Neural cell (in vitro differentiated cells): ENCODE results near the gene TMEM107. TPM values are rescaled to one million over a fixed set of nuclear protein-coding genes. Genes with fewer than 3 reads are reported as not detected.

ENCODE experiments used
- H2AFZ ChIP-seq: fragments of 200-600, 300-800 bp; sonication (generic), shearing (Covaris generic); 2 replicates; pipeline ENCODE4 v1.6.0; 2014; ENCODE audit warnings: low read depth, mild to moderate bottlenecking, antibody characterized with exemption, low read length, moderate library complexity
- H3F3A ChIP-seq: fragments of 200-600 bp; shearing (Covaris generic); 2 replicates; pipeline ENCODE4 v1.6.1; 2016; ENCODE audit warnings: mild to moderate bottlenecking, moderate library complexity, mixed read lengths, antibody characterized with exemption, low read length; ENCODE audit not compliant: insufficient read depth, poor library complexity, severe bottlenecking
- H3K27ac ChIP-seq: fragments of 200-600, 300-800 bp; sonication (generic), shearing (Covaris generic); 2 replicates; pipeline ENCODE4 v1.5.1; 2014; ENCODE audit warnings: mild to moderate bottlenecking, low read length, moderate library complexity
- H3K27me3 ChIP-seq: fragments of 300-800, 200-600 bp; sonication (generic), shearing (Covaris generic); 2 replicates; pipeline ENCODE4 v1.6.0; 2014; ENCODE audit warnings: mild to moderate bottlenecking, low read depth, low read length, moderate library complexity; ENCODE audit not compliant: insufficient read depth
- H3K36me3 ChIP-seq: fragments of 300-800, 200-600 bp; sonication (generic), shearing (Covaris generic); 2 replicates; pipeline ENCODE4 v1.5.1; 2014; ENCODE audit warnings: mild to moderate bottlenecking, antibody characterized with exemption, low read length, moderate library complexity; ENCODE audit not compliant: insufficient read depth
- H3K4me2 ChIP-seq: fragments of 300-800, 200-600 bp; sonication (generic), shearing (Covaris generic); 2 replicates; pipeline ENCODE4 v1.6.0; 2014; ENCODE audit warnings: mild to moderate bottlenecking, low read length
- H3K4me3 ChIP-seq: fragments of 300-800, 200-600 bp; sonication (generic), shearing (Covaris generic); 2 replicates; pipeline ENCODE4 v1.5.1; 2014; ENCODE audit warnings: mild to moderate bottlenecking, low read length, moderate library complexity
- H3K79me2 ChIP-seq: fragments of 200-600 bp; shearing (Covaris generic); replicated peaks from 2 replicates; pipeline ENCODE4 v1.6.0; 2014; ENCODE audit warnings: mild to moderate bottlenecking, low read length, moderate library complexity; ENCODE audit not compliant: insufficient read depth
- H3K9ac ChIP-seq: fragments of 300-800, 200-600 bp; sonication (generic), shearing (Covaris generic); 2 replicates; pipeline ENCODE4 v1.6.1; 2016; ENCODE audit warnings: mild to moderate bottlenecking, low read length, mixed read lengths
- H3K9me2 ChIP-seq: fragments of 200-600 bp; shearing (Covaris generic); 2 replicates; pipeline ENCODE4 v1.6.1; 2016; ENCODE audit warnings: mild to moderate bottlenecking, low read length, mixed read lengths; ENCODE audit not compliant: insufficient read depth
- H3K9me3 ChIP-seq: fragments of 200-600, 300-800 bp; sonication (generic), shearing (Covaris generic); 2 replicates; pipeline ENCODE4 v1.6.1; 2016; ENCODE audit warnings: mild to moderate bottlenecking, mixed run types, low read length, moderate library complexity, mixed read lengths
- H4K20me1 ChIP-seq: fragments of 200-600 bp; shearing (Covaris generic); 2 replicates; pipeline ENCODE4 v1.6.1; 2016; ENCODE audit warnings: mild to moderate bottlenecking, mixed run types; ENCODE audit not compliant: insufficient read depth
- EP300 ChIP-seq: fragments of 450-650 bp; conservative IDR thresholded peaks from 2 replicates; pipeline ENCODE4 v1.6.1; 2014; ENCODE audit warnings: antibody characterized with exemption, mild to moderate bottlenecking, moderate library complexity; ENCODE audit not compliant: poor library complexity, severe bottlenecking
- EZH2 ChIP-seq: fragments of 200-600, 300-800 bp; shearing (Covaris generic), sonication (generic); IDR thresholded peaks from 2 replicates; pipeline ENCODE4 v1.6.1; 2014; ENCODE audit warnings: antibody characterized with exemption, low read length, borderline replicate concordance, mild to moderate bottlenecking; ENCODE audit not compliant: insufficient read depth, poor library complexity, severe bottlenecking
- MXI1 ChIP-seq: fragments of 450-650 bp; conservative IDR thresholded peaks from 2 replicates; pipeline ENCODE4 v1.6.1; 2014; ENCODE audit warnings: antibody characterized with exemption, mild to moderate bottlenecking; ENCODE audit not compliant: poor library complexity, severe bottlenecking
- POLR2AphosphoS5 ChIP-seq: IDR thresholded peaks from 2 replicates; pipeline ENCODE4 v1.6.1; 2012
- RAD21 ChIP-seq: fragments of 450-650 bp; conservative IDR thresholded peaks from 2 replicates; pipeline ENCODE4 v1.6.1; 2014; ENCODE audit warnings: antibody characterized with exemption, mild to moderate bottlenecking, moderate library complexity
- SMC3 ChIP-seq: fragments of 450-650 bp; conservative IDR thresholded peaks from 2 replicates; pipeline ENCODE4 v1.6.1; 2014; ENCODE audit warnings: antibody characterized with exemption, mild to moderate bottlenecking, moderate library complexity; ENCODE audit not compliant: poor library complexity
- TAF1 ChIP-seq: IDR thresholded peaks from 2 replicates; pipeline ENCODE4 v1.6.1; 2012; ENCODE audit warnings: low read depth
- polyA plus RNA-seq: library from polyadenylated mRNA; depleted of rRNA; stranded (reverse); fragments of >200 nt; gene quantifications from 2 replicates; pipeline ENCODE4 v1.2.3, GENCODE V29; 2014
- TF ChIP-seq, protein P1 (sequence below): fragments of 450-650 bp; IDR thresholded peaks from 2 replicates; pipeline ENCODE4 v1.5.1; 2014; ENCODE audit warnings: antibody characterized with exemption, mild to moderate bottlenecking, moderate library complexity; ENCODE audit not compliant: poor library complexity, severe bottlenecking
- TF ChIP-seq, protein P2 (sequence below): IDR thresholded peaks from 2 replicates; pipeline ENCODE4 v1.6.1; 2012; ENCODE audit warnings: borderline replicate concordance

The TMEM107 gene
- polyA plus RNA-seq, 1 donor from 2014 or later = 31.7 TPM

DNA sequence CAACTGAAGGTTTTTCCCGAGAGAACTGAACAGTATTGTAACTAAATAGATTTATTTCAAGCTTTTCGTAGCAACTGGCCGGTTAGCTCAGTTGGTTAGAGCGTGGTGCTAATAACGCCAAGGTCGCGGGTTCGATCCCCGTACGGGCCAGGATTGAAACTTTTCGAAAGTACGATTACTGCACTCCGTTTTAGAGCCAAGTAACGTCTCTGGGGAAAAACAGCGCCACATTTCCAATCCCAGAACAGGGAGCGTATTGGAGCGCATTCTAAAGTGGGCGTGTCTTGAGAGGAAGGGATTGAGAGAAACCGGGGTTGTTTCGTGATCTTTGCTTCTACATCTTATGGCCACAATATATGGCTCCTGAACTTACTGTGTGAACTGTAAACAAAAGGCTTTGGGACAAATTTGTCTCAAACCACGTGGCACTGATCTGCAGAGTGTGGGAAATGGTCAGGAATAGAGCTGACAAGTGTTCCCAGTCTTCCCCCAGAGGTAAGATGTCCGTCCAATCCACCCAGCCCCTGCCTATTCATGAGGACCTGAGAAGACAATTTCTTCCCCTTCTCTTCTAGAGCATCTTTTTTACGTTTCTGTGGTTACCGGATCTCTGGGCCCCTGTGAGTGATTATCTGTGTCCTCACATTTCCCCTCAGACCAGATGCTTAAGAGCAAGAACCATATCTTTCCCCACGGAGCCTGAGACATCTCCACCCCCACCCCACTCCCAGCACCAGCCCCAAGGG lies 11.5 kb upstream of the TMEM107 start:
- H3K36me3 ChIP-seq = no peaks in the 10 kb centered on the region
- no peaks in the 10 kb centered on the region for H3K9me3 ChIP-seq
- H4K20me1 ChIP-seq = peaks cover 3% of the 10 kb centered on the region
- TF ChIP-seq MXI1 = peak; percentile 66
- peak; percentile 24 for TF ChIP-seq EP300
- TF ChIP-seq, protein P1, sequence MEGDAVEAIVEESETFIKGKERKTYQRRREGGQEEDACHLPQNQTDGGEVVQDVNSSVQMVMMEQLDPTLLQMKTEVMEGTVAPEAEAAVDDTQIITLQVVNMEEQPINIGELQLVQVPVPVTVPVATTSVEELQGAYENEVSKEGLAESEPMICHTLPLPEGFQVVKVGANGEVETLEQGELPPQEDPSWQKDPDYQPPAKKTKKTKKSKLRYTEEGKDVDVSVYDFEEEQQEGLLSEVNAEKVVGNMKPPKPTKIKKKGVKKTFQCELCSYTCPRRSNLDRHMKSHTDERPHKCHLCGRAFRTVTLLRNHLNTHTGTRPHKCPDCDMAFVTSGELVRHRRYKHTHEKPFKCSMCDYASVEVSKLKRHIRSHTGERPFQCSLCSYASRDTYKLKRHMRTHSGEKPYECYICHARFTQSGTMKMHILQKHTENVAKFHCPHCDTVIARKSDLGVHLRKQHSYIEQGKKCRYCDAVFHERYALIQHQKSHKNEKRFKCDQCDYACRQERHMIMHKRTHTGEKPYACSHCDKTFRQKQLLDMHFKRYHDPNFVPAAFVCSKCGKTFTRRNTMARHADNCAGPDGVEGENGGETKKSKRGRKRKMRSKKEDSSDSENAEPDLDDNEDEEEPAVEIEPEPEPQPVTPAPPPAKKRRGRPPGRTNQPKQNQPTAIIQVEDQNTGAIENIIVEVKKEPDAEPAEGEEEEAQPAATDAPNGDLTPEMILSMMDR = no peak
- no peak for TF ChIP-seq POLR2AphosphoS5
- TF ChIP-seq, protein P2, sequence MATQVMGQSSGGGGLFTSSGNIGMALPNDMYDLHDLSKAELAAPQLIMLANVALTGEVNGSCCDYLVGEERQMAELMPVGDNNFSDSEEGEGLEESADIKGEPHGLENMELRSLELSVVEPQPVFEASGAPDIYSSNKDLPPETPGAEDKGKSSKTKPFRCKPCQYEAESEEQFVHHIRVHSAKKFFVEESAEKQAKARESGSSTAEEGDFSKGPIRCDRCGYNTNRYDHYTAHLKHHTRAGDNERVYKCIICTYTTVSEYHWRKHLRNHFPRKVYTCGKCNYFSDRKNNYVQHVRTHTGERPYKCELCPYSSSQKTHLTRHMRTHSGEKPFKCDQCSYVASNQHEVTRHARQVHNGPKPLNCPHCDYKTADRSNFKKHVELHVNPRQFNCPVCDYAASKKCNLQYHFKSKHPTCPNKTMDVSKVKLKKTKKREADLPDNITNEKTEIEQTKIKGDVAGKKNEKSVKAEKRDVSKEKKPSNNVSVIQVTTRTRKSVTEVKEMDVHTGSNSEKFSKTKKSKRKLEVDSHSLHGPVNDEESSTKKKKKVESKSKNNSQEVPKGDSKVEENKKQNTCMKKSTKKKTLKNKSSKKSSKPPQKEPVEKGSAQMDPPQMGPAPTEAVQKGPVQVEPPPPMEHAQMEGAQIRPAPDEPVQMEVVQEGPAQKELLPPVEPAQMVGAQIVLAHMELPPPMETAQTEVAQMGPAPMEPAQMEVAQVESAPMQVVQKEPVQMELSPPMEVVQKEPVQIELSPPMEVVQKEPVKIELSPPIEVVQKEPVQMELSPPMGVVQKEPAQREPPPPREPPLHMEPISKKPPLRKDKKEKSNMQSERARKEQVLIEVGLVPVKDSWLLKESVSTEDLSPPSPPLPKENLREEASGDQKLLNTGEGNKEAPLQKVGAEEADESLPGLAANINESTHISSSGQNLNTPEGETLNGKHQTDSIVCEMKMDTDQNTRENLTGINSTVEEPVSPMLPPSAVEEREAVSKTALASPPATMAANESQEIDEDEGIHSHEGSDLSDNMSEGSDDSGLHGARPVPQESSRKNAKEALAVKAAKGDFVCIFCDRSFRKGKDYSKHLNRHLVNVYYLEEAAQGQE = peak; percentile 16
- TF ChIP-seq TAF1 = no peak
- no peak for TF ChIP-seq EZH2
- TF ChIP-seq RAD21 = no peak
- peak; percentile 42 for TF ChIP-seq SMC3
- H3K27me3 ChIP-seq = no peaks in the 10 kb centered on the region
- peak overlapping the region; percentile 88 for H3K9ac ChIP-seq
- peak overlapping the region; percentile 87 for H3K27ac ChIP-seq
- no peaks in the 10 kb centered on the region for H3K9me2 ChIP-seq
- peak overlapping the region; percentile 100 for H3K4me3 ChIP-seq
- H2AFZ ChIP-seq = no peak overlapping the region
- peaks cover 17% of the 10 kb centered on the region for H3F3A ChIP-seq
- H3K4me2 ChIP-seq = peak overlapping the region; percentile 77
- H3K79me2 ChIP-seq = no peaks in the 10 kb centered on the region

DNA sequence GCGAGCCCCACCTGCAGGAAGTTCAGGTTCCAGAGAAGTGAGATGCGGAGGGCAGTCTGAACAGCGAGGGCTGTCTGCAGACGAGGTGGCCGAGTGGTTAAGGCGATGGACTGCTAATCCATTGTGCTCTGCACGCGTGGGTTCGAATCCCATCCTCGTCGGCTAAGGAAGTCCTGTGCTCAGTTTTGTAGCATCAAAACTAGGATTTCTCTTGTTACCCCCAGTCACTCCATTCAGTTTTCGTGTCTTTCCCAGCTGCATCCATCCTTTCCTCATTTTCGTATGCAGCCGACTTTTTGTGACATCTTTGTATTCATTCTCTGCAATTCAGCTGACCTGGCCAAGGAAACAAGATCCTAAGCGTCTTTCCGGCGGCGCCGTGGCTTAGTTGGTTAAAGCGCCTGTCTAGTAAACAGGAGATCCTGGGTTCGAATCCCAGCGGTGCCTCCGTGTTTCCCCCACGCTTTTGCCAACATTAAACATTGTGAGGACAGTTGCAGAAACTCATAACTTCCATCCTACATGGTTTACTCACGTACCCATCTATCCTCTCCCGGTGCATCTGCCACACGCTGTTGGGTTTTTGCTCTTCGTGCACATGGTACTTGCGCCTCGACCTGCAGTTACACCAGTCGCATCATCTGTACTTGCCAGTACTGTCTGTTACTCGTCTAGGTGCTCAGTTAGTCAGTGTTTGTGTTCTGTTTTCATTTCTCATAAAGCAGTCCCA lies 10.8 kb upstream of the TMEM107 start:
- Histone ChIP-seq H3K4me3 (peak overlapping the region; percentile 100), H3K79me2 (no peaks in the 10 kb centered on the region), H3F3A (peaks cover 13% of the 10 kb centered on the region), H3K9me3 (no peaks in the 10 kb centered on the region), H2AFZ (peak overlapping the region; percentile 45), H3K27me3 (no peaks in the 10 kb centered on the region), H3K9me2 (no peaks in the 10 kb centered on the region), H3K4me2 (peak overlapping the region; percentile 77), H4K20me1 (peaks cover 3% of the 10 kb centered on the region), H3K36me3 (no peaks in the 10 kb centered on the region), H3K9ac (peak overlapping the region; percentile 77), H3K27ac (peak overlapping the region; percentile 87)
- TF ChIP-seq EP300 = no peak
- TF ChIP-seq TAF1 = no peak
- TF ChIP-seq SMC3 = peak; percentile 64
- TF ChIP-seq RAD21 = peak; percentile 62
- TF ChIP-seq EZH2 = no peak
- TF ChIP-seq, protein P1 = peak; percentile 71
- peak; percentile 22 for TF ChIP-seq POLR2AphosphoS5
- no peak for TF ChIP-seq MXI1
- TF ChIP-seq, protein P2 = no peak
